ENCODE measurements around the gene KANSL2.
A peak's percentile ranks its signal among the peaks of the same experiment; 100 is the strongest.
"Not testable (repeated sequence)": the region's sequence is repeated elsewhere in the genome, so short reads cannot be mapped to it uniquely, and the experiment has no call there.

KANSL2 gene

GRCh38 chr12:48681710-48682532 is at the start of gene KANSL2:
Gene KANSL2, minus strand, starts transcription at chr12:48682238. Its CDS starts 606 bp downstream, at chr12:48681632.
- peak; percentile 65 for FAIRE-seq

GRCh38 chr12:48728807-48729206 is 46.8 kb upstream of the KANSL2 start:
- FAIRE-seq, result no peak

GRCh38 chr12:48720737-48721136 is 38.7 kb upstream of the KANSL2 start:
- not testable (repeated sequence) for FAIRE-seq

GRCh38 chr12:48720171-48720570 is 38.1 kb upstream of the KANSL2 start:
- not testable (repeated sequence) for FAIRE-seq

- FAIRE-seq, result not testable (repeated sequence)
Observed at GRCh38 chr12:48719002-48719401, 37.0 kb upstream of the KANSL2 start.

GRCh38 chr12:48717252-48717695 is 35.2 kb upstream of the KANSL2 start:
- FAIRE-seq, result no peak

GRCh38 chr12:48716493-48717251 is 34.6 kb upstream of the KANSL2 start, which contains the start of gene CCNT1:
Gene CCNT1, minus strand, starts transcription at chr12:48716707. Its CDS starts 32 bp downstream, at chr12:48716675.
- FAIRE-seq, result peak; percentile 61

GRCh38 chr12:48716168-48716492 is 34.1 kb upstream of the KANSL2 start:
- no peak for FAIRE-seq

- no peak for FAIRE-seq
Observed at GRCh38 chr12:48712209-48712608, 30.2 kb upstream of the KANSL2 start.

GRCh38 chr12:48698822-48699221 is 16.8 kb upstream of the KANSL2 start:
- not testable (repeated sequence) for FAIRE-seq

- FAIRE-seq, result no peak
Observed at GRCh38 chr12:48696626-48697025, 14.6 kb upstream of the KANSL2 start.

GRCh38 chr12:48695859-48696258 is 13.8 kb upstream of the KANSL2 start:
- no peak for FAIRE-seq

GRCh38 chr12:48694038-48694437 is 12.0 kb upstream of the KANSL2 start:
- no peak for FAIRE-seq

- FAIRE-seq, result no peak
Observed at GRCh38 chr12:48693572-48693971, 11.5 kb upstream of the KANSL2 start.

- FAIRE-seq, result no peak
Observed at GRCh38 chr12:48691826-48692487, 9.9 kb upstream of the KANSL2 start.

- no peak for FAIRE-seq
Observed at GRCh38 chr12:48690990-48691389, 9.0 kb upstream of the KANSL2 start.

GRCh38 chr12:48690436-48690835 is 8.4 kb upstream of the KANSL2 start:
- FAIRE-seq, result no peak

GRCh38 chr12:48688836-48689235 is 6.8 kb upstream of the KANSL2 start:
- FAIRE-seq, result no peak

- no peak for FAIRE-seq
Observed at GRCh38 chr12:48687592-48687991, 5.6 kb upstream of the KANSL2 start.

- FAIRE-seq, result no peak
Observed at GRCh38 chr12:48686615-48687334, 4.7 kb upstream of the KANSL2 start.

- FAIRE-seq, result no peak
Observed at GRCh38 chr12:48686037-48686595, 4.1 kb upstream of the KANSL2 start.

- FAIRE-seq, result no peak
Observed at GRCh38 chr12:48683534-48683933, 1.5 kb upstream of the KANSL2 start.
